GM12878 (cell line): ENCODE results near the gene CLEC2L. TPM values are rescaled to one million over a fixed set of nuclear protein-coding genes. Genes with fewer than 3 reads are reported as not detected.

Experiments
- ATAC-seq: fragments of 200-7000 bp; cut with Tn5 transposase; 3 replicates; pipeline ENCODE4 v1.9.1; 2020; ENCODE audit warnings: mild to moderate bottlenecking, moderate library complexity
- BruUV-seq: library from RNA; stranded (reverse); fragments of 400-500 nt; replicated peaks from 2 replicates; lab custom pipeline; 2021; lab: Mats Ljungman, UMichigan
- CTCF ChIA-PET: fragments of 300-600 bp; sonication (Branson Sonifier 250); formaldehyde crosslinking; extraction: SDS; loops from one replicate; lab custom pipeline; 2021; ENCODE audit warnings: inconsistent platforms; lab: Yijun Ruan, JAX
- POLR2A ChIA-PET: fragments of 350-600 bp; formaldehyde crosslinking; extraction: SDS; loops from one replicate; lab custom pipeline; 2021; ENCODE audit warnings: inconsistent platforms; lab: Charles Lee
- RAD21 ChIA-PET: fragments of 300-600 bp; sonication (Branson Sonifier 250); formaldehyde crosslinking; loops from one replicate; lab custom pipeline; 2023; ENCODE audit warnings: antibody characterized with exemption; ENCODE audit not compliant: unreplicated experiment; lab: Charles Lee
- SMC1A ChIA-PET: fragments of 300-600 bp; sonication (Branson Sonifier 250); formaldehyde crosslinking; loops from one replicate; lab custom pipeline; 2023; ENCODE audit not compliant: unreplicated experiment, uncharacterized antibody; lab: Charles Lee
- DNase-seq: peaks from one replicate; pipeline ENCODE4 v3.0.0-alpha.2; 2011; ENCODE audit warnings: low read depth, low spot score
- FAIRE-seq: peaks from 3 replicates; lab custom pipeline; 2011; peaks lifted over from hg19 to GRCh38; lab: Jason Lieb, UNC
- H2AFZ ChIP-seq: 2 replicates; pipeline ENCODE4 v1.6.0; 2011; ENCODE audit warnings: low read depth, low read length, control low read depth; ENCODE audit not compliant: control insufficient read depth
- H3K27ac ChIP-seq: 2 replicates; pipeline ENCODE4 v1.5.1; 2011; ENCODE audit warnings: control low read depth; ENCODE audit not compliant: control insufficient read depth, insufficient read depth
- H3K27me3 ChIP-seq, 2 experiments: replicated peaks in 1 of 2; 2 replicates each; pipeline versions ENCODE4 v1.6.0 to v1.6.1; 2011; ENCODE audit warnings: low read length in 1 of 2; ENCODE audit not compliant: control insufficient read depth in 2 of 2, insufficient read depth in 2 of 2
- H3K36me3 ChIP-seq, 2 experiments: 2 replicates each; pipeline ENCODE4 v1.5.1; 2011; ENCODE audit warnings: low read length in 1 of 2; ENCODE audit not compliant: control insufficient read depth in 2 of 2, insufficient read depth in 2 of 2
- H3K4me1 ChIP-seq: 2 replicates; pipeline ENCODE4 v1.6.1; 2011; ENCODE audit warnings: mild to moderate bottlenecking, low read length, moderate library complexity, mixed read lengths; ENCODE audit not compliant: control insufficient read depth, insufficient read depth
- H3K4me2 ChIP-seq: 2 replicates; pipeline ENCODE4 v1.6.0; 2011; ENCODE audit warnings: control low read depth; ENCODE audit not compliant: control insufficient read depth, insufficient read depth
- H3K4me3 ChIP-seq: fragments of 200-600 bp; sonication (generic); 2 replicates; pipeline ENCODE4 v1.5.1; 2016
- H3K79me2 ChIP-seq: 2 replicates; pipeline ENCODE4 v1.6.0; 2011; ENCODE audit warnings: low read length; ENCODE audit not compliant: control insufficient read depth, insufficient read depth
- H3K9ac ChIP-seq: 2 replicates; pipeline ENCODE4 v1.8.0; 2011; ENCODE audit warnings: low read length, control low read depth, mixed read lengths; ENCODE audit not compliant: control insufficient read depth, insufficient read depth
- H3K9me3 ChIP-seq: replicated peaks from 3 replicates; pipeline ENCODE4 v1.5.1; 2011; ENCODE audit warnings: mild to moderate bottlenecking, low read length; ENCODE audit not compliant: control insufficient read depth, insufficient read depth
- H4K20me1 ChIP-seq: 2 replicates; pipeline ENCODE4 v1.6.0; 2011; ENCODE audit not compliant: control insufficient read depth, insufficient read depth
- CHD2 ChIP-seq: IDR thresholded peaks from 2 replicates; pipeline ENCODE4 v1.6.1; 2011; ENCODE audit warnings: low read depth, low read length, improper control_type of control experiment, borderline replicate concordance
- DPF2 ChIP-seq: fragments of 450-650 bp; IDR thresholded peaks from 2 replicates; pipeline ENCODE4 v1.6.1; 2017; ENCODE audit warnings: mild to moderate bottlenecking
- ESRRA ChIP-seq: IDR thresholded peaks from 2 replicates; pipeline ENCODE4 v1.6.1; 2012; ENCODE audit warnings: mild to moderate bottlenecking, low read length, improper control_type of control experiment
- EZH2 ChIP-seq: IDR thresholded peaks from 2 replicates; pipeline ENCODE4 v1.6.1; 2012; ENCODE audit warnings: low read depth, mild to moderate bottlenecking, control low read depth, inconsistent platforms, low read length, borderline replicate concordance; ENCODE audit not compliant: control insufficient read depth
- HDAC6 ChIP-seq: fragments of 200-600 bp; sonication (generic); IDR thresholded peaks from one replicate; pipeline ENCODE4 v1.8.0; 2017; ENCODE audit warnings: antibody characterized with exemption; ENCODE audit not compliant: unreplicated experiment
- PAX5 ChIP-seq: IDR thresholded peaks from 2 replicates; pipeline ENCODE4 v1.6.1; 2011; ENCODE audit warnings: low read depth, low read length, borderline replicate concordance
- PBX3 ChIP-seq: IDR thresholded peaks from 2 replicates; pipeline ENCODE4 v1.6.1; 2011; ENCODE audit warnings: mild to moderate bottlenecking, low read depth, low read length, moderate library complexity; ENCODE audit not compliant: insufficient replicate concordance
- SIN3A ChIP-seq: IDR thresholded peaks from 2 replicates; pipeline ENCODE4 v1.6.1; 2012; ENCODE audit warnings: low read depth, low read length, improper control_type of control experiment
- SUPT20H ChIP-seq: IDR thresholded peaks from 2 replicates; pipeline ENCODE4 v1.6.1; 2011; ENCODE audit warnings: low read depth, mild to moderate bottlenecking, low read length, moderate library complexity, borderline replicate concordance; ENCODE audit not compliant: control insufficient read depth
- YBX1 ChIP-seq: fragments of 450-650 bp; IDR thresholded peaks from 2 replicates; pipeline ENCODE4 v1.6.1; 2016; ENCODE audit warnings: antibody characterized with exemption
- ZNF274 ChIP-seq: IDR thresholded peaks from one replicate; pipeline ENCODE4 v1.8.0; 2011; ENCODE audit not compliant: insufficient read length, insufficient read depth
- ZZZ3 ChIP-seq: IDR thresholded peaks from 2 replicates; pipeline ENCODE4 v1.6.1; 2011; ENCODE audit warnings: low read depth; ENCODE audit not compliant: control insufficient read depth, insufficient read length
- WGBS: methylation state at CpG from one replicate; pipeline ENCODE4 v1.1.6; 2016; ENCODE audit warnings: low lambda C conversion rate; ENCODE audit not compliant: insufficient replicate concordance, insufficient coverage; ENCODE audit errors: missing lambda C conversion rate; 5-methylcytosine and 5-hydroxymethylcytosine counted together
- in situ Hi-C: fragments of 300-500 bp; cut with MboI; formaldehyde crosslinking; loops from 9 replicates; pipeline ENCODE4 v1.14.3; 2018; ENCODE audit warnings: mixed read lengths
- intact Hi-C: fragments of 100-400 bp; cut with micrococcal nuclease; formaldehyde crosslinking; loops from one replicate; pipeline ENCODE4 v1.14.2; 2022; ENCODE audit not compliant: unreplicated experiment
- polyA plus RNA-seq, 11 experiments: library from polyadenylated mRNA; depleted of rRNA in 4 of 11; unstranded in 6 of 11; stranded (reverse) in 5 of 11; fragments of >200 nt; fragmentation: Nextera tagmentation in 4 of 11; fragmentation: Illumina TruSeq in 1 of 11; extraction: Ambion mirVana in 4 of 11; extraction: Trizol in 1 of 11; gene quantifications; 1 replicate in 1 of 11; 2 replicates in 10 of 11; pipeline versions ENCODE4 v1.2.1 to v1.2.3, GENCODE V29; 2011 to 2016; ENCODE audit warnings: inconsistent platforms in 2 of 11, missing spikeins in 2 of 11, low read depth in 1 of 11
- total RNA-seq, 4 experiments: library from RNA; depleted of rRNA in 3 of 4; stranded (reverse); fragments of >200 nt in 3 of 4; fragmentation: Illumina TruSeq in 1 of 4; extraction: Trizol in 1 of 4; gene quantifications; 2 replicates each; pipeline versions ENCODE4 v1.2.1 to v1.2.3, GENCODE V29; 2013 to 2021
- TF ChIP-seq, protein P1 (sequence below): IDR thresholded peaks from 2 replicates; pipeline ENCODE4 v1.6.1; 2012; ENCODE audit warnings: mild to moderate bottlenecking, low read depth, low read length

CLEC2L gene
- total and polyA plus RNA-seq, 10 of the 15 experiments (the other 5 are each of a cell fraction or from before 2014, with no cell fraction given) = not detected

- WGBS = 86% methylated on average over 4 of the region's 4 CpGs
- H3K27ac ChIP-seq = no peak overlapping the region
- RAD21 ChIA-PET = no interaction called here
- BruUV-seq = no TSS peak
- no peaks in the 10 kb centered on the region for H3K27me3 ChIP-seq
- H3K9ac ChIP-seq = no peak overlapping the region
- no peak for FAIRE-seq
- H4K20me1 ChIP-seq = no peaks in the 10 kb centered on the region
- no peaks in the 10 kb centered on the region for H3K9me3 ChIP-seq
- POLR2A ChIA-PET = no interaction called here
- DNase-seq = no peak
- no peaks in the 10 kb centered on the region for H3K4me1 ChIP-seq
- no peak overlapping the region for H2AFZ ChIP-seq
- SMC1A ChIA-PET = interaction anchor here (1.9 kb wide), 1 partner anchor 9 kb away, joined by 6 read pairs; no protein-coding TSS in a partner anchor
- H3K79me2 ChIP-seq = no peaks in the 10 kb centered on the region
- in situ Hi-C loops = no loop called here
- CTCF ChIA-PET = interaction anchor here (4.9 to 7.2 kb wide), 3 partner anchors 9 to 158 kb away, joined by 16 to 51 read pairs (median 19); no protein-coding TSS in a partner anchor
- TF ChIP-seq HDAC6 (no peak), CHD2 (no peak), EZH2 (no peak), SIN3A (no peak), SUPT20H (no peak), ZZZ3 (no peak), PAX5 (no peak), YBX1 (no peak), PBX3 (no peak), ESRRA (no peak), DPF2 (no peak), ZNF274 (no peak)
- TF ChIP-seq, protein P1, sequence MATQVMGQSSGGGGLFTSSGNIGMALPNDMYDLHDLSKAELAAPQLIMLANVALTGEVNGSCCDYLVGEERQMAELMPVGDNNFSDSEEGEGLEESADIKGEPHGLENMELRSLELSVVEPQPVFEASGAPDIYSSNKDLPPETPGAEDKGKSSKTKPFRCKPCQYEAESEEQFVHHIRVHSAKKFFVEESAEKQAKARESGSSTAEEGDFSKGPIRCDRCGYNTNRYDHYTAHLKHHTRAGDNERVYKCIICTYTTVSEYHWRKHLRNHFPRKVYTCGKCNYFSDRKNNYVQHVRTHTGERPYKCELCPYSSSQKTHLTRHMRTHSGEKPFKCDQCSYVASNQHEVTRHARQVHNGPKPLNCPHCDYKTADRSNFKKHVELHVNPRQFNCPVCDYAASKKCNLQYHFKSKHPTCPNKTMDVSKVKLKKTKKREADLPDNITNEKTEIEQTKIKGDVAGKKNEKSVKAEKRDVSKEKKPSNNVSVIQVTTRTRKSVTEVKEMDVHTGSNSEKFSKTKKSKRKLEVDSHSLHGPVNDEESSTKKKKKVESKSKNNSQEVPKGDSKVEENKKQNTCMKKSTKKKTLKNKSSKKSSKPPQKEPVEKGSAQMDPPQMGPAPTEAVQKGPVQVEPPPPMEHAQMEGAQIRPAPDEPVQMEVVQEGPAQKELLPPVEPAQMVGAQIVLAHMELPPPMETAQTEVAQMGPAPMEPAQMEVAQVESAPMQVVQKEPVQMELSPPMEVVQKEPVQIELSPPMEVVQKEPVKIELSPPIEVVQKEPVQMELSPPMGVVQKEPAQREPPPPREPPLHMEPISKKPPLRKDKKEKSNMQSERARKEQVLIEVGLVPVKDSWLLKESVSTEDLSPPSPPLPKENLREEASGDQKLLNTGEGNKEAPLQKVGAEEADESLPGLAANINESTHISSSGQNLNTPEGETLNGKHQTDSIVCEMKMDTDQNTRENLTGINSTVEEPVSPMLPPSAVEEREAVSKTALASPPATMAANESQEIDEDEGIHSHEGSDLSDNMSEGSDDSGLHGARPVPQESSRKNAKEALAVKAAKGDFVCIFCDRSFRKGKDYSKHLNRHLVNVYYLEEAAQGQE = no peak
- H3K36me3 ChIP-seq = peaks cover 5 to 19% of the 10 kb centered on the region in 2 experiments; a peak in 3 of 4 replicates
- intact Hi-C loops = no loop called here
- H3K4me2 ChIP-seq = no peak overlapping the region
- H3K4me3 ChIP-seq = no peak overlapping the region
- ATAC-seq = no peak
These were observed 69.4 kb downstream of the CLEC2L start for GRCh38 chr7:139592801-139593461.
